Hepatocyte (in vitro differentiated cells): ENCODE data around the gene C12orf43. TPM values are rescaled to one million over a fixed set of nuclear protein-coding genes. Genes with fewer than 3 reads are reported as not detected.

ENCODE experiments used
- DNase-seq: peaks from one replicate; pipeline ENCODE4 v3.0.0-alpha.2; 2016; ENCODE audit warnings: low spot score
- H2AFZ ChIP-seq: fragments of 200-600 bp; sonication (generic); 2 replicates; pipeline ENCODE4 v1.6.0; 2016; ENCODE audit warnings: antibody characterized with exemption, mild to moderate bottlenecking
- H3K27ac ChIP-seq: fragments of 200-600 bp; sonication (generic); 2 replicates; pipeline ENCODE4 v1.5.1; 2016; ENCODE audit warnings: mild to moderate bottlenecking
- H3K27me3 ChIP-seq: fragments of 200-600 bp; sonication (generic); 2 replicates; pipeline ENCODE4 v1.6.1; 2016
- H3K36me3 ChIP-seq: fragments of 200-600 bp; sonication (generic); replicated peaks from 2 replicates; pipeline ENCODE4 v1.5.1; 2016; ENCODE audit warnings: low read depth; ENCODE audit not compliant: insufficient read depth
- H3K4me1 ChIP-seq: fragments of 200-600 bp; sonication (generic); 2 replicates; pipeline ENCODE4 v1.5.1; 2016; ENCODE audit warnings: mild to moderate bottlenecking, moderate library complexity; ENCODE audit not compliant: insufficient read depth
- H3K4me2 ChIP-seq: fragments of 200-600 bp; sonication (generic); 2 replicates; pipeline ENCODE4 v1.6.0; 2016
- H3K4me3 ChIP-seq: fragments of 200-600 bp; sonication (generic); 2 replicates; pipeline ENCODE4 v1.5.1; 2016; ENCODE audit warnings: mild to moderate bottlenecking
- H3K79me2 ChIP-seq: fragments of 200-600 bp; sonication (generic); 2 replicates; pipeline ENCODE4 v1.6.0; 2017; ENCODE audit warnings: mild to moderate bottlenecking
- H3K9me2 ChIP-seq: fragments of 200-600 bp; sonication (generic); replicated peaks from 2 replicates; pipeline ENCODE4 v1.6.0; 2017; ENCODE audit warnings: mild to moderate bottlenecking; ENCODE audit not compliant: insufficient read depth
- H3K9me3 ChIP-seq: fragments of 200-600 bp; sonication (generic); 2 replicates; pipeline ENCODE4 v1.5.1; 2016; ENCODE audit warnings: low read depth, mild to moderate bottlenecking
- H4K20me1 ChIP-seq: fragments of 200-600 bp; sonication (generic); 2 replicates; pipeline ENCODE4 v1.6.0; 2016; ENCODE audit warnings: mild to moderate bottlenecking; ENCODE audit not compliant: insufficient read depth, poor library complexity, severe bottlenecking
- CTCF ChIP-seq: fragments of 200-600 bp; sonication (generic); IDR thresholded peaks from 2 replicates; pipeline ENCODE4 v1.5.1; 2016; ENCODE audit warnings: antibody characterized with exemption, mild to moderate bottlenecking; ENCODE audit not compliant: poor library complexity
- EZH2 ChIP-seq: fragments of 200-600 bp; sonication (generic); IDR thresholded peaks from 2 replicates; pipeline ENCODE4 v1.6.1; 2016; ENCODE audit warnings: antibody characterized with exemption, mild to moderate bottlenecking, borderline replicate concordance
- EZH2phosphoT487 ChIP-seq: fragments of 200-600 bp; sonication (generic); IDR thresholded peaks from one replicate; pipeline ENCODE4 v1.6.1; 2018; ENCODE audit warnings: antibody characterized with exemption, mild to moderate bottlenecking, low read depth, moderate library complexity; ENCODE audit not compliant: unreplicated experiment, severe bottlenecking
- WGBS: methylation state at CpG from one replicate; pipeline ENCODE4 v1.1.6; 2016; ENCODE audit warnings: low lambda C conversion rate; ENCODE audit errors: missing lambda C conversion rate; 5-methylcytosine and 5-hydroxymethylcytosine counted together
- polyA plus RNA-seq: library from polyadenylated mRNA; unstranded; fragments of >200 nt; fragmentation: Nextera tagmentation; extraction: Ambion mirVana; gene quantifications from 2 replicates; pipeline ENCODE4 v1.2.1, GENCODE V29; 2016
- total RNA-seq: library from RNA; depleted of rRNA; stranded (reverse); fragments of >200 nt; gene quantifications from 2 replicates; pipeline ENCODE4 v1.2.3, GENCODE V29; 2014

The C12orf43 gene
- total and polyA plus RNA-seq, 2 experiments from 2014 or later = 11.3 to 11.8 TPM

GRCh38 chr12:120972870-120973543 is 43.3 kb downstream of the C12orf43 start:
- Histone ChIP-seq H3K79me2 (peaks cover 22% of the 10 kb centered on the region), H3K36me3 (no peaks in the 10 kb centered on the region), H3K27ac (peak overlapping the region; percentile 34), H4K20me1 (peaks cover 5% of the 10 kb centered on the region), H3K4me1 (no peaks in the 10 kb centered on the region), H3K4me2 (peak overlapping the region; percentile 26), H2AFZ (no peak overlapping the region), H3K9me2 (no peaks in the 10 kb centered on the region), H3K4me3 (no peak overlapping the region), H3K27me3 (no peaks in the 10 kb centered on the region), H3K9me3 (no peaks in the 10 kb centered on the region)
- peak; percentile 55 for DNase-seq
- TF ChIP-seq EZH2 (no peak), EZH2phosphoT487 (no peak), CTCF (no peak)
- 48% methylated on average over 10 of the region's 10 CpGs for WGBS

GRCh38 chr12:120971299-120972180 is 44.7 kb downstream of the C12orf43 start:
- H4K20me1 ChIP-seq = peaks cover 5% of the 10 kb centered on the region
- H3K4me3 ChIP-seq = no peak overlapping the region
- no peaks in the 10 kb centered on the region for H3K27me3 ChIP-seq
- no peak for TF ChIP-seq EZH2phosphoT487
- TF ChIP-seq EZH2 = no peak
- peak; percentile 83 for TF ChIP-seq CTCF
- WGBS = 44% methylated on average over 13 of the region's 13 CpGs
- no peak overlapping the region for H3K4me2 ChIP-seq
- no peaks in the 10 kb centered on the region for H3K4me1 ChIP-seq
- peak; percentile 65 for DNase-seq
- H2AFZ ChIP-seq = no peak overlapping the region
- H3K79me2 ChIP-seq = peaks cover 8% of the 10 kb centered on the region
- no peaks in the 10 kb centered on the region for H3K9me3 ChIP-seq
- H3K9me2 ChIP-seq = no peaks in the 10 kb centered on the region
- no peaks in the 10 kb centered on the region for H3K36me3 ChIP-seq
- no peak overlapping the region for H3K27ac ChIP-seq

DNA sequence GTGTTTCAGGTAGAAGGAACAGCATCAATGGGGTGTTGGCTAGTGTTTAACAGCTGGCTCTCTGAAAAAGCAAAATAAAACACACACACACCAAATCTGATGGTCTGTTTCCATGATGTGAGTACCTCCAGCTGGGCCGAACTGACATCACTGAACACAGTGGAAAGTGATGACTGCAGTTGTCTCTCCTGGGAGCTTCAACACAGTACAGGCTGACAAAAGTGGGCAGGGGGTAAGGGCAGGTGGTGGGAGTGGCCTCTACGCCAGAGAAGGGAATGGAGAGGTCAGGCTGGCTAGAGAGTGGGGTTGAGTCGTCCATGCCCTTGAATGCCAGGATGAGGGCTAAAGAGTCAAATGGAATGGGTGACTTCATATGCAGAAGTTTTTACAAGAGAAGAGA is 46.0 kb downstream of the C12orf43 start:
- Histone ChIP-seq H3K4me2 (no peak overlapping the region), H3K9me2 (no peaks in the 10 kb centered on the region), H2AFZ (no peak overlapping the region), H3K36me3 (no peaks in the 10 kb centered on the region), H3K27me3 (no peaks in the 10 kb centered on the region), H4K20me1 (peaks cover 5% of the 10 kb centered on the region), H3K4me3 (no peak overlapping the region), H3K79me2 (no peaks in the 10 kb centered on the region), H3K9me3 (no peaks in the 10 kb centered on the region), H3K27ac (no peak overlapping the region), H3K4me1 (no peaks in the 10 kb centered on the region)
- no peak for DNase-seq
- TF ChIP-seq EZH2 (no peak), EZH2phosphoT487 (no peak), CTCF (no peak)
- WGBS = 87% methylated on average over 3 of the region's 3 CpGs
